Stimulated activated CD8-positive, alpha-beta memory T cell treated with anti-CD3 and anti-CD28 coated beads, Interleukin-7, amount 100 ng/mL, for 48 hours (primary cell): ENCODE measurements around the gene ZNF804B.

Experiments used
- DNase-seq, 2 donors: peaks; one replicate each; pipeline ENCODE4 v3.0.0-alpha.2; 2020; ENCODE audit warnings: low read depth in 1 of 2; ENCODE audit errors: extremely low read depth in 1 of 2

The ZNF804B gene

GRCh38 chr7:88965371-88965770 is 205.9 kb downstream of the ZNF804B start:
- DNase-seq: no peak

- DNase-seq: no peak
These were observed 207.9 kb downstream of the ZNF804B start for GRCh38 chr7:88967432-88967831.

GRCh38 chr7:88969167-88969566 is 209.7 kb downstream of the ZNF804B start:
- no peak for DNase-seq

- no peak for DNase-seq
These were observed 225.8 kb downstream of the ZNF804B start for GRCh38 chr7:88985295-88985694.

GRCh38 chr7:89001306-89001705 is 241.8 kb downstream of the ZNF804B start:
- no peak for DNase-seq

GRCh38 chr7:89002981-89003956 is 243.8 kb downstream of the ZNF804B start:
- DNase-seq: no peak

GRCh38 chr7:89012016-89012415 is 252.5 kb downstream of the ZNF804B start:
- DNase-seq: no peak

GRCh38 chr7:89017695-89018094 is 258.2 kb downstream of the ZNF804B start:
- DNase-seq: no peak

- DNase-seq: no peak
These were observed 262.2 kb downstream of the ZNF804B start for GRCh38 chr7:89021741-89022140.

- no peak for DNase-seq
These were observed 263.7 kb downstream of the ZNF804B start for GRCh38 chr7:89023206-89023605.

GRCh38 chr7:89023877-89024276 is 264.4 kb downstream of the ZNF804B start:
- DNase-seq: no peak

GRCh38 chr7:89027781-89028180 is 268.3 kb downstream of the ZNF804B start:
- DNase-seq: no peak

- no peak for DNase-seq
These were observed 268.8 kb downstream of the ZNF804B start for GRCh38 chr7:89028319-89028718.

GRCh38 chr7:89029864-89030263 is 270.4 kb downstream of the ZNF804B start:
- no peak for DNase-seq

GRCh38 chr7:89041240-89041639 is 281.7 kb downstream of the ZNF804B start:
- DNase-seq: no peak

GRCh38 chr7:89042940-89043339 is 283.4 kb downstream of the ZNF804B start:
- DNase-seq: no peak

- no peak for DNase-seq
These were observed 289.5 kb downstream of the ZNF804B start for GRCh38 chr7:89049043-89049442.

GRCh38 chr7:89053130-89053529 is 293.6 kb downstream of the ZNF804B start:
- DNase-seq: no peak

GRCh38 chr7:89054361-89054760 is 294.9 kb downstream of the ZNF804B start:
- DNase-seq: no peak

- no peak for DNase-seq
These were observed 300.7 kb downstream of the ZNF804B start for GRCh38 chr7:89060234-89060633.

- no peak for DNase-seq
These were observed 305.3 kb downstream of the ZNF804B start for GRCh38 chr7:89064831-89065230.

GRCh38 chr7:89067048-89067447 is 307.5 kb downstream of the ZNF804B start:
- DNase-seq: no peak

- no peak for DNase-seq
These were observed 312.6 kb downstream of the ZNF804B start for GRCh38 chr7:89072081-89072480.
